Measurements from ENCODE around the gene LIPT2.

LIPT2 gene

DNA sequence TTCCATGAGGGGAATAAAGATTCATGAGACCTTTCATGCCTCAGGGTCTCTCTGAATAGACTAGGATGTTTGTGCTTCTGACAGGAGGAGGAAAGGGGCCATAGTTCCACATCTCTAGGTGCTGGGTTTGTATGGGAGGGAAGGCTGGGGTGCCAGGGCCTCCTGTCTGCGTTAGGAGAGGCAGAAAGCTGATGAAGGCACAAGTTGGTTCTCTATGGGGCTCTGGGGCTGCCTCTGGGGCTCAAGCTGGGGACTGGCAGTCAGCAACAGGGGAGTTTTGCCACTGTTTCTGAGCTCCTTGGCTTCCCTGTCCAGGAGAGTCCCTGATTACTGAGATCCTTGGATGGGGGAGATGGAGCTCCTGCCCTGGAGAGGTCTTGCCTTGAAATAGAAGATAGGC, 30.3 kb downstream of the LIPT2 start:
- no peak for DNase-seq

- no peak for DNase-seq
These were observed 30.9 kb downstream of the LIPT2 start for GRCh38 chr11:74462631-74463030.

- no peak for DNase-seq
These were observed 31.5 kb downstream of the LIPT2 start for GRCh38 chr11:74462009-74462408.

- peak; percentile 65 for DNase-seq
These were observed 32.9 kb downstream of the LIPT2 start for GRCh38 chr11:74460481-74461154.

DNA sequence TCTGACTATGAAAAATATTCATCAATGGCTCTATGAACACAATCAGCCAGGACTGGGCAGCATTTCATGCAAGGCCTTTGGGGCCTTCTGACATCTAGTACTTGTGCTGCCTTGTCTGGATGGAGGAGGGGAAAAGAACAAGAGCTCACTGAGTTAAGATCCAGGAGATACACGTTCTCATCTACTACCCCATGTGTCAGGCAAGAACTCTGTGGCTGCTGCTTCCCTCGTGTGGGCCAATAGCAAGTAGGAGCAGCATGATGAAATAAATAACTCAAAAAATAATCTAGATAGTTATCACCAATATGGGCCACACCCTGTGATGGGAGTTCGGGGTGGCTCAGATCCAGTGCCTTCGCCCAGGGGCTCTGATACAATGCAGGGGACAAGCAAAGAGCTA, 33.5 kb downstream of the LIPT2 start:
- no peak for DNase-seq

GRCh38 chr11:74459584-74459983, 33.9 kb downstream of the LIPT2 start:
- no peak for DNase-seq

DNA sequence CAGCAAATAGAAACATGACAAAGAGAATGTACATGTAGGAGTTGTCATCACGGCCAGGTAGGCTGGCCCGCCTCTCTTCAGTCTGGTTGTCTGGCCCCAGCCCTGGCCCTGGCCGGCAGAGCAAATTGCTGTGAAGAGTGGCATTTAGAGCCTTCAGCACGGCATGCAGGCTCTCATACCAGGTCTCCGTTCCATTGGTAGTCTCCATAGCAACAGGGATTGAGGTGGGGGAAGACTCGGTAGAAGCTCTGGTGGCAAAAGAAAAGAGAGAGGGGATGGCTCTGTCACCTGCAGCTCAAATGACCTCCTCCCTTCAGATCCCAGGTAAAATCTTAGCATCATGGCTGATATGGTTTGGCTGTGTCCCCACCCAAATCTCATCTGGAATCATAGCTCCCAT, 36.2 kb downstream of the LIPT2 start:
- DNase-seq, result no peak

GRCh38 chr11:74453373-74453975, 40.0 kb downstream of the LIPT2 start:
- peak; percentile 38 for DNase-seq

DNA sequence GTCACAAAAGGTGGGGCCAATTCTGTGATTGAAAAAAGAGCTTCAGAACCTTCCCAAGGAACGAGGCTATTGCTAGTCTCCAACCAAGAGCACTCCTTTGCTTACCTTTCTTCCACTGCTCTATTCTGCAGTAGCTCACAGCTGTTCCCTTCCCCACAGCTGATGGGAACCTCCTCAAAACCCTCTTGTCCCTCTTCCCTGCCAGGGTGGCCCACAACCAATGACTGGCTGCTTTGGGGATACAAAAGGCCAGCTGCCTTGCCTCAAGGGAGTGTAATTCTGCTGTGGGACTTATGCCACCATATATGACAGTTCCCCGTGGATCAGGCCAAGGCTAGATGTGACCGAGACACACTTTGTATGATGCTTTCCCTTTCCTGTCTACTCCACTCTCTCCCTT, 41.2 kb downstream of the LIPT2 start:
- DNase-seq, result no peak

- DNase-seq, result no peak
These were observed 43.2 kb downstream of the LIPT2 start for GRCh38 chr11:74450318-74450717.

- DNase-seq, result peak; percentile 81
These were observed 44.1 kb downstream of the LIPT2 start for GRCh38 chr11:74449369-74449931.

DNA sequence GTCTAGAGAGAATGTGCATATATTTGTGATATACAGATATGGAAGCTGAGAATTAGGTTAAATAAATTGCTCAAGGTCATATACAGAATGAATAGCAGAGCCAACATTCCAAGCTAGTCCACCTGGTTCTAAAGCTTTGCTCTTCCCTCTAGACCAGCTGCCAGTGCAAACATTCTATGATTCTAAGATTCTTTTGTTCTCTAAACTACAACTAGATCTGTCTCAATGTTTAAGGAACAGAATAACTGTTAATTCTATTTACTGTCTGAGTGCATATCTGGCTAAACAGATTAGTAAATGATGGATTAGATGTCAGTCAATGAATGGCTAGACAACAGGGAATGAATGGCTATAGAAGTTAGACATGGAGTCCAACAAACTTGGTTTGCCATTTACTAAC, 45.8 kb downstream of the LIPT2 start:
- no peak for DNase-seq

DNA sequence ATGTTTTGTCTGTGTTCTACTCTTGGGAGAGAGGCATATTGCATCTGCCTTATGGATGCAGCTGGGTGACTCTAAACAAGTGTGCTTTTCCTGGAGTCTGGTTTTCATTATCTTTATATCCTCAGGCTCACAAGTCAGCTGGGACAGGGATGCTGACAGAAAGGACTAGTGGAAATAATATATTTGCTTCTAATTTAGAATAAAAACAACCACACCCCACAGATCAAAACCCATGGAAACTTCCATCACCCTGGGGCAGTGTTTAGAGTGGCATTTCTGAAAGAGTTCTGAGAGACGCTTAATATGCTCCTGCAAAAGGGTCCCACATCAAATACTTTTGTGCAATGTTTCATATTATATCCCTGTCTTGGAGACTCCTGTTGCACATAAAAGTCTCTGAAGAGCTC, 47.0 kb downstream of the LIPT2 start:
- DNase-seq, result peak; percentile 28

- no peak for DNase-seq
These were observed 49.2 kb downstream of the LIPT2 start for GRCh38 chr11:74444173-74444826.

DNA sequence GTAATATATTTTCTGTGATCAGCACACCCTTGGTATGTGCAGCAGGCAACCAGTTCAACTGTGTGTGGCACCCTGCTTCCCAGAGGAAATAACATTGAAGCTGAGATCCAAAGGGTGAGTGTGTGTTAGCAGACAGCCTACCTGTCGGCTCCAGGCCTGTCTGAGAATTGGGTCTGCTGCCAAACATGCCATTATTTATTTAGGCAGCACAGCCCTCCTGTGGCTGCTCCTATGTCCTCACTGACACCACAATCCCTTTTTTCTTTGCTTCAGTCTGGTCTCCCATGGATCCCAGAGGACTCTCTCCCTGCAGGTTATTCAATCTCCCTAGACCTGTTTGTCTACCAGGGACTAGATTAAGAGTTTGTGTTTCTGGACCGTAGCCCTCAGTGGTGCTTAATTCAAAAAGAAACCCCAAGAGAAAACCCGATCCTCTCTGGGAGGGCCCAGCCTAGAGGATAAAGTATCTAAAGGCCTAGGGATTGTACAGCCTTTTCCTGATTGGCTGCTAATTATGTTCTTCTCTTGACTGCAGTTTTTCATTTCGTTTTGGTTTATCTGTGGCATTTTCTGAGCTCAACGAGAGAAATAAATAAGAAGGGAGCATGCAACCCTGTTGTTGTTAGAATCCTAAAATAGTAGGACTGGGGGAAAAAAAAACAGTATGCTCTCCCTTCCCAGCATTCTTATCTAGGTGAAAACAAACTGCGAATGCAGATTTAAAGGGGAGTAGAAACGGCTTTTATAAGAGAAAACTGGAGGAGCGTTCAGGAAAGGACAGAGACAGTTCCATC, 50.3 kb downstream of the LIPT2 start:
- no peak for DNase-seq

DNA sequence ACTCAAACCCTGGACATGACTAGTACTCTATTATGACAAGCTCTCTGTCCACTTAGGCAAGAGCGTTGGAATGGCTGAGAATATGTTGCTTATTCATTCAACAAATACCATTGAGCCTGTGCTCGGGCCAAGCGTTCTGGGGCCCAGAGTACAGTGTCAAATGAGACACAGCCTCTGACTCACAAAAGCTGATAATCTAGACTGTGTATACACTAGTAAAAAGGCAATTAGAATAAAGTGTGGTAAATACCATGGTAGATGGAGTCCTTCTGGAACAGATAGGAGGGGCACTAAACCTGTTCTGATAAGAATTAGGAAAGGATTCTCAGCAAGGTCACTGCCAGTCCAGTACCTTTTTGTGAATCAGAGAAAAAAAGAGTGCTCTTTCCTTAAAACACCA, 50.9 kb downstream of the LIPT2 start:
- DNase-seq, result no peak
